Astrocyte of the spinal cord (primary cell): ENCODE data around the gene PANK4.

Experiments
- DNase-seq: peaks from one replicate; pipeline ENCODE4 v3.0.0; 2011; ENCODE audit warnings: low read depth, low spot score
- H3K4me3 ChIP-seq: 2 replicates; pipeline ENCODE4 v1.5.1; 2011; ENCODE audit warnings: low read depth, mild to moderate bottlenecking, low read length, moderate library complexity
- CTCF ChIP-seq: IDR thresholded peaks from 2 replicates; pipeline ENCODE4 v1.5.1; 2012; ENCODE audit warnings: low read depth, mild to moderate bottlenecking, low read length, inconsistent platforms
- in situ Hi-C: cut with HindIII; loops from 2 replicates; pipeline ENCODE4 v1.10.0; 2017; ENCODE audit warnings: low sequenced_read_pairs

The PANK4 gene

GRCh38 chr1:2509589-2509988, 16.8 kb downstream of the PANK4 start:
- TF ChIP-seq CTCF, result no peak
- no peak for DNase-seq
- in situ Hi-C loops, result no loop called here
- H3K4me3 ChIP-seq, result no peak overlapping the region

- no peak for DNase-seq
- in situ Hi-C loops, result no loop called here
- no peak for TF ChIP-seq CTCF
- no peak overlapping the region for H3K4me3 ChIP-seq
Measured at GRCh38 chr1:2508751-2509150, 17.6 kb downstream of the PANK4 start.

- DNase-seq, result no peak
- in situ Hi-C loops, result no loop called here
- no peak for TF ChIP-seq CTCF
Measured at GRCh38 chr1:2508180-2508579, 18.2 kb downstream of the PANK4 start.

GRCh38 chr1:2507744-2508155, 18.6 kb downstream of the PANK4 start:
- no peak for DNase-seq
- in situ Hi-C loops, result no loop called here
- TF ChIP-seq CTCF, result no peak
- no peak overlapping the region for H3K4me3 ChIP-seq

More at GRCh38 chr1:2508180-2508579, 18.2 kb downstream of the PANK4 start:
- no peak overlapping the region for H3K4me3 ChIP-seq

GRCh38 chr1:2506901-2507565, 19.4 kb downstream of the PANK4 start:
- H3K4me3 ChIP-seq, result no peak overlapping the region
- in situ Hi-C loops, result no loop called here
- no peak for DNase-seq
- TF ChIP-seq CTCF, result no peak

GRCh38 chr1:2506007-2506860, 20.2 kb downstream of the PANK4 start:
- DNase-seq, result no peak
- TF ChIP-seq CTCF, result no peak
- H3K4me3 ChIP-seq, result no peak overlapping the region
- in situ Hi-C loops, result no loop called here
